Caco-2 (cell line): ENCODE data around the gene CALML5. TPM values are rescaled to one million over a fixed set of nuclear protein-coding genes. Genes with fewer than 3 reads are reported as not detected.

ENCODE experiments used
- BruUV-seq: library from RNA; stranded (reverse); fragments of 400-500 nt; replicated peaks from 2 replicates; lab custom pipeline; 2021; lab: Mats Ljungman, UMichigan
- CTCF ChIA-PET: fragments of 300-600 bp; sonication (Branson Sonifier 250); formaldehyde crosslinking; loops from one replicate; lab custom pipeline; 2022; ENCODE audit warnings: antibody characterized with exemption; lab: Charles Lee
- POLR2A ChIA-PET: fragments of 300-600 bp; sonication (Branson Sonifier 250); formaldehyde crosslinking; loops from one replicate; lab custom pipeline; 2022; ENCODE audit warnings: antibody characterized with exemption; lab: Charles Lee
- DNase-seq, 2 experiments: peaks; one replicate each; pipeline versions ENCODE4 v3.0.0 to v3.0.0-alpha.2; 2020 to 2022
- H3K27me3 ChIP-seq: replicated peaks from 2 replicates; pipeline ENCODE4 v1.6.0; 2011; ENCODE audit warnings: low read length; ENCODE audit not compliant: control insufficient read depth, insufficient read depth
- H3K36me3 ChIP-seq: 2 replicates; pipeline ENCODE4 v1.5.1; 2011; ENCODE audit warnings: low read length; ENCODE audit not compliant: control insufficient read depth, insufficient read depth
- H3K4me1 ChIP-seq: fragments of 250-450 bp; sonication (Bioruptor Pico); 2 replicates; pipeline ENCODE4 v1.5.1; 2020; ENCODE audit warnings: mild to moderate bottlenecking
- H3K4me3 ChIP-seq: 2 replicates; pipeline ENCODE4 v1.5.1; 2011; ENCODE audit warnings: low read depth, mild to moderate bottlenecking, control low read depth, low read length
- H3K9me3 ChIP-seq: fragments of 250-450 bp; sonication (Bioruptor Pico); 2 replicates; pipeline ENCODE4 v1.5.1; 2020; ENCODE audit warnings: mild to moderate bottlenecking, moderate library complexity
- H3K27ac Mint-ChIP-seq: one replicate; pipeline ENCODE4 v1.8.0; 2022; ENCODE audit warnings: mixed read lengths; ENCODE audit not compliant: unreplicated experiment
- H3K27me3 Mint-ChIP-seq: one replicate; pipeline ENCODE4 v1.8.0; 2022; ENCODE audit warnings: mixed read lengths; ENCODE audit not compliant: insufficient read depth, unreplicated experiment
- H3K36me3 Mint-ChIP-seq: one replicate; pipeline ENCODE4 v1.8.0; 2022; ENCODE audit warnings: mild to moderate bottlenecking, mixed read lengths; ENCODE audit not compliant: insufficient read depth, unreplicated experiment
- H3K4me1 Mint-ChIP-seq: one replicate; pipeline ENCODE4 v1.8.0; 2022; ENCODE audit warnings: low read depth, mixed read lengths; ENCODE audit not compliant: unreplicated experiment
- H3K4me3 Mint-ChIP-seq: one replicate; pipeline ENCODE4 v1.8.0; 2022; ENCODE audit warnings: mild to moderate bottlenecking, moderate library complexity, mixed read lengths; ENCODE audit not compliant: unreplicated experiment
- H3K9me3 Mint-ChIP-seq: one replicate; pipeline ENCODE4 v1.8.0; 2022; ENCODE audit warnings: mixed read lengths; ENCODE audit not compliant: unreplicated experiment
- intact Hi-C: fragments of 100-400 bp; cut with micrococcal nuclease; formaldehyde crosslinking; loops from one replicate; pipeline ENCODE4 v1.10.0; 2022; ENCODE audit not compliant: unreplicated experiment
- total RNA-seq: library from RNA; stranded (reverse); gene quantifications from 2 replicates; pipeline ENCODE4 v1.2.3, GENCODE V29; 2022
- TF ChIP-seq, protein P1 (sequence below), 2 experiments: fragments of 200-600 bp in 1 of 2; IDR thresholded peaks; 1 replicate in 1 of 2; 2 replicates in 1 of 2; pipeline versions ENCODE4 v1.5.1 to v1.8.0; 2011 to 2022; ENCODE audit warnings: antibody characterized with exemption in 1 of 2, control low read depth in 1 of 2, inconsistent platforms in 1 of 2, low read depth in 1 of 2, low read length in 1 of 2, mild to moderate bottlenecking in 1 of 2, moderate library complexity in 1 of 2; ENCODE audit not compliant: insufficient read depth in 1 of 2, severe bottlenecking in 1 of 2, unreplicated experiment in 1 of 2

CALML5 gene
- total RNA-seq, 1 experiment from 2014 or later, result not detected

DNA sequence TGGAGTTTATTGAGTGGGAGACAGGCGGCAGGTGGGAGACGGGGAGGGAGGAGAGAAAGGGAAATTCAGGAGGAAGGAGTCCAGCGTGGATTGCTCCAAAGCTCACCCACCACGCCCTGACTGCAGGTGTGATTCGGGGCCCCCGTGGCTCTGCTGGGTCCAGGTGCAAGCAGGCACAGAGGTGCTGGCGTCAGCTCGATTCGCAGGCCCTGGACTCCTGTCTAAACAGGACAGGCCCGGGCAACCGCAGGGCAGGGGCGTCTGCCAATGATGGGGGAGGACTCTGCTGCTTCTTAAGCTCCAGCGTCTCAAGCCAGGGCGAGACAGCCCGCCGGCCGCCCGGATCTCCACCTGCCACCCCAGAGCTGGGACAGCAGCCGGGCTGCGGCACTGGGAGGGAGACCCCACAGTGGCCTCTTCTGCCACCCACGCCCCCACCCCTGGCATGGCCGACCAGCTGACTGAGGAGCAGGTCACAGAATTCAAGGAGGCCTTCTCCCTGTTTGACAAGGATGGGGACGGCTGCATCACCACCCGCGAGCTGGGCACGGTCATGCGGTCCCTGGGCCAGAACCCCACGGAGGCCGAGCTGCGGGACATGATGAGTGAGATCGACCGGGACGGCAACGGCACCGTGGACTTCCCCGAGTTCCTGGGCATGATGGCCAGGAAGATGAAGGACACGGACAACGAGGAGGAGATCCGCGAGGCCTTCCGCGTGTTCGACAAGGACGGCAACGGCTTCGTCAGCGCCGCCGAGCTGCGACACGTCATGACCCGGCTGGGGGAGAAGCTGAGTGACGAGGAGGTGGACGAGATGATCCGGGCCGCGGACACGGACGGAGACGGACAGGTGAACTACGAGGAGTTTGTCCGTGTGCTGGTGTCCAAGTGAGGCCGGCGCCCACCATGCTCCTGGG is 25.5 kb upstream of the CALML5 start, which contains the start of gene CALML3:
CALML3 (plus strand) TSS at position 321 of the 920 bp plus-strand sequence; CDS start at position 446, 125 bp downstream.
- no TSS peak for BruUV-seq
- CTCF ChIA-PET, result no interaction called here
- no peaks in the 10 kb centered on the region for H3K27me3 ChIP-seq
- intact Hi-C loops, result no loop called here
- peaks cover 38% of the 10 kb centered on the region for H3K4me1 ChIP-seq
- H3K4me3 ChIP-seq, result no peak within 1 kb of the TSS
- Mint-ChIP-seq H3K36me3 (peaks cover 4% of the 10 kb centered on the region), H3K9me3 (no peaks in the 10 kb centered on the region), H3K4me1 (peaks cover 32% of the 10 kb centered on the region), H3K27me3 (no peaks in the 10 kb centered on the region), H3K4me3 (no peak within 1 kb of the TSS), H3K27ac (peak within 1 kb of the TSS; percentile 46)
- DNase-seq, result peak in 1 of 2 experiments; percentile 34
- no peaks in the 10 kb centered on the region for H3K36me3 ChIP-seq
- POLR2A ChIA-PET, result no interaction called here
- H3K9me3 ChIP-seq, result peaks cover 2% of the 10 kb centered on the region; the same call in 1 of the 2 replicates
- TF ChIP-seq, protein P1, sequence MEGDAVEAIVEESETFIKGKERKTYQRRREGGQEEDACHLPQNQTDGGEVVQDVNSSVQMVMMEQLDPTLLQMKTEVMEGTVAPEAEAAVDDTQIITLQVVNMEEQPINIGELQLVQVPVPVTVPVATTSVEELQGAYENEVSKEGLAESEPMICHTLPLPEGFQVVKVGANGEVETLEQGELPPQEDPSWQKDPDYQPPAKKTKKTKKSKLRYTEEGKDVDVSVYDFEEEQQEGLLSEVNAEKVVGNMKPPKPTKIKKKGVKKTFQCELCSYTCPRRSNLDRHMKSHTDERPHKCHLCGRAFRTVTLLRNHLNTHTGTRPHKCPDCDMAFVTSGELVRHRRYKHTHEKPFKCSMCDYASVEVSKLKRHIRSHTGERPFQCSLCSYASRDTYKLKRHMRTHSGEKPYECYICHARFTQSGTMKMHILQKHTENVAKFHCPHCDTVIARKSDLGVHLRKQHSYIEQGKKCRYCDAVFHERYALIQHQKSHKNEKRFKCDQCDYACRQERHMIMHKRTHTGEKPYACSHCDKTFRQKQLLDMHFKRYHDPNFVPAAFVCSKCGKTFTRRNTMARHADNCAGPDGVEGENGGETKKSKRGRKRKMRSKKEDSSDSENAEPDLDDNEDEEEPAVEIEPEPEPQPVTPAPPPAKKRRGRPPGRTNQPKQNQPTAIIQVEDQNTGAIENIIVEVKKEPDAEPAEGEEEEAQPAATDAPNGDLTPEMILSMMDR (IDR thresholded peaks at IDR 0.05; ENCODE audit: insufficient read depth in 1 of 2, low read depth in 1 of 2, low read length in 1 of 2, severe bottlenecking in 1 of 2, unreplicated experiment in 1 of 2), result no peak

DNA sequence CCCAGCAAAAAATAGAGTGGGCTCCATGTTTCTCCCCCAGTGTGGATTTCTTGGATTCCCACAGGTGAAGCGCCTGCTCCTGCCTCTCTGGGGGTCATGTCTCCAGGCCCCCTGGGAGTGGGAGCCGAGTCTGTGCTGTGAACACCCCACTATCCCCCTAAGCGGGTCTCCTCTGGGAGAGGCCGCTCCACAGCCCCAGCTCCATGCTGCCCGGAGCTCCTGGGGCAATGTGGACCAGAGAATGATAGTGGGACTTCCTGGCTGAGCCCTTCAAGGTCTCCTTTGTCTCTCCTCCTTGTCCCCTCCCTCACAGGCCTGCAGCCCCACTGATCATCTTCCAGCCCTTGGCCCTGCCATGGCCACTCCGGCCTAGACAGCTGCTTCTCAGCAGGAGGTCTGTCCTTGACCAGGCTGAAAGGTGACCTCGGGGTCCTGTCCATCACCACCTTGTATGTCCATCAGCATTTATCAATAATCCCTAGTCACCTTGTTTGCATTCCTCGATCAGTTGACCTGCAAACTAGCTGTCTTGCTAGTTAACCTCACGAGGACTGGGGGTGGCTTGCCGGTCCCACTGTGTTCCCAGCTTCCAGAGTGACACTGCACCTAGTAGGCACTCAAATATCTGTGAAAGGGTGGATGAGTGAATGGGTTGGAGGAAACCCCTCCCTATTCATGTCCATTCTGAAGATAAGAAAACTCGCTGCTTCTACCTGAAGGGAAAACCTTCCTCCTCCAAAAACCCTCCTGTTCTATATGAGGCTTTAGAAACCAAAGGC is 24.6 kb upstream of the CALML5 start:
- no TSS peak for BruUV-seq
- H3K36me3 Mint-ChIP-seq, result peaks cover 4% of the 10 kb centered on the region
- Histone ChIP-seq H3K4me1 (peaks cover 40% of the 10 kb centered on the region), H3K27me3 (no peaks in the 10 kb centered on the region), H3K9me3 (peaks cover 8% of the 10 kb centered on the region), H3K4me3 (no peak overlapping the region), H3K36me3 (no peaks in the 10 kb centered on the region)
- H3K27ac Mint-ChIP-seq, result peak overlapping the region; percentile 46
- TF ChIP-seq, protein P1 (IDR thresholded peaks at IDR 0.05; ENCODE audit: insufficient read depth in 1 of 2, low read depth in 1 of 2, low read length in 1 of 2, severe bottlenecking in 1 of 2, unreplicated experiment in 1 of 2), result no peak
- H3K4me1 Mint-ChIP-seq, result peaks cover 25% of the 10 kb centered on the region
- intact Hi-C loops, result no loop called here
- peak in 1 of 2 experiments; percentile 31 for DNase-seq
- ChIA-PET CTCF (no interaction called here), POLR2A (no interaction called here)
- H3K27me3 Mint-ChIP-seq, result no peaks in the 10 kb centered on the region
- H3K9me3 Mint-ChIP-seq, result no peaks in the 10 kb centered on the region
- no peak overlapping the region for H3K4me3 Mint-ChIP-seq

DNA sequence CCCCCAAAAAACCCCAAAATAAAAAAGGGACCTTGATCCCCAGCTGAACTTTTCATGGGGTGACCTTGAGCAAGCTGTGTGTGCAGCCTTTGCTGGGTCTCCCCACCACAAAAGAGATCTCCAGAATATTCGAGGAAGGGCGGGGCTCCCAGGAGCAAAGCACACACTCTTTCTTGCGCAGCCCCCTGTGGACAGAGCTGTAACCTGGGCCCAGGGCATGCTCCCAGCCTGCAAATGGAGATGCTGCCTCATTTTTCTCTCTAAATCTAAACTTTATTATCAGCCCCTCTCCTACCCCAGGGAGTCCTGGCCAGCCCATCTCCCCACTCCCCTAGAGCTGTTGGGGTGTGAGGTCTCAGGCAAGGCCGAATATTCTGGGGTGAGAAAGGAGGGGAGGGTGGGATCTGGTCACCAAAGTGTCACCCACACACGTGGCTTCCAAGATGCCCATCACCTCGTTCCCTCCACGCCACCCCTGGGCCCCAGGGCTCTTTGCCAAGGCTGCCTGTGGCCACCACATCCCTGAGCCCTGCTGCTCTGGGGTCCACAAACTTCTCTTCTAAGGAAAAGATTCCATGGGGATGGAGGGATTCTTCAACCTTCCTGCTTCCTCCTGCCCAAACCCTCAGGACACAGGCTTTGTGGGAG is 23.7 kb upstream of the CALML5 start:
- H3K4me3 ChIP-seq, result no peak overlapping the region
- H3K9me3 Mint-ChIP-seq, result no peaks in the 10 kb centered on the region
- peaks cover 9% of the 10 kb centered on the region for H3K36me3 Mint-ChIP-seq
- ChIA-PET POLR2A (no interaction called here), CTCF (no interaction called here)
- no peaks in the 10 kb centered on the region for H3K27me3 Mint-ChIP-seq
- TF ChIP-seq, protein P1 (IDR thresholded peaks at IDR 0.05; ENCODE audit: insufficient read depth in 1 of 2, low read depth in 1 of 2, low read length in 1 of 2, severe bottlenecking in 1 of 2, unreplicated experiment in 1 of 2), result no peak
- H3K4me1 Mint-ChIP-seq, result peaks cover 27% of the 10 kb centered on the region
- intact Hi-C loops, result no loop called here
- H3K27me3 ChIP-seq, result no peaks in the 10 kb centered on the region
- H3K4me3 Mint-ChIP-seq, result no peak overlapping the region
- DNase-seq, result peak in 1 of 2 experiments; percentile 26
- no TSS peak for BruUV-seq
- no peak overlapping the region for H3K27ac Mint-ChIP-seq
- no peaks in the 10 kb centered on the region for H3K36me3 ChIP-seq
- peaks cover 38% of the 10 kb centered on the region for H3K4me1 ChIP-seq
- peaks cover 11% of the 10 kb centered on the region for H3K9me3 ChIP-seq
